OCI-LY1 (cell line): ENCODE data around the gene ITLN1.

Source experiments
- H2AFZ ChIP-seq: fragments of 200-600 bp; sonication (generic), shearing (Covaris generic); 2 replicates; pipeline ENCODE4 v1.6.0; 2014; ENCODE audit warnings: antibody characterized with exemption, mild to moderate bottlenecking, low read length
- H3F3A ChIP-seq: fragments of 200-600 bp; sonication (generic), shearing (Covaris generic); 2 replicates; pipeline ENCODE4 v1.6.0; 2014; ENCODE audit warnings: mild to moderate bottlenecking, antibody characterized with exemption, low read length, moderate library complexity; ENCODE audit not compliant: insufficient read depth
- H3K27ac ChIP-seq: fragments of 200-600 bp; sonication (generic); 2 replicates; pipeline ENCODE4 v1.5.1; 2014; ENCODE audit warnings: low read length, mixed run types, mild to moderate bottlenecking, low read depth; ENCODE audit not compliant: poor library complexity, severe bottlenecking
- H3K27me3 ChIP-seq: fragments of 200-600 bp; sonication (generic); 2 replicates; pipeline ENCODE4 v1.6.0; 2014; ENCODE audit warnings: antibody characterized with exemption, mild to moderate bottlenecking, low read length, moderate library complexity; ENCODE audit not compliant: insufficient read depth
- H3K36me3 ChIP-seq: fragments of 200-600 bp; sonication (generic); 2 replicates; pipeline ENCODE4 v1.6.1; 2014; ENCODE audit warnings: mild to moderate bottlenecking, antibody characterized with exemption, low read length, moderate library complexity, mixed read lengths; ENCODE audit not compliant: insufficient read depth
- H3K4me1 ChIP-seq: fragments of 200-600 bp; sonication (generic); 2 replicates; pipeline ENCODE4 v1.5.1; 2014; ENCODE audit warnings: mild to moderate bottlenecking, low read length, moderate library complexity; ENCODE audit not compliant: insufficient read depth, severe bottlenecking
- H3K4me2 ChIP-seq: fragments of 200-600 bp; sonication (generic), shearing (Covaris generic); 2 replicates; pipeline ENCODE4 v1.6.1; 2014; ENCODE audit warnings: low read length
- H3K4me3 ChIP-seq: fragments of 200-600 bp; sonication (generic); 2 replicates; pipeline ENCODE4 v1.5.1; 2014; ENCODE audit warnings: low read length, low read depth, mild to moderate bottlenecking, mixed read lengths; ENCODE audit not compliant: poor library complexity, severe bottlenecking
- H3K79me2 ChIP-seq: fragments of 200-600 bp; shearing (Covaris generic); 2 replicates; pipeline ENCODE4 v1.6.1; 2016; ENCODE audit warnings: mixed run types, low read length, mixed read lengths; ENCODE audit not compliant: insufficient read depth
- H3K9ac ChIP-seq: fragments of 200-600 bp; sonication (generic), shearing (Covaris generic); 2 replicates; pipeline ENCODE4 v1.6.1; 2014; ENCODE audit warnings: mild to moderate bottlenecking, low read length, mixed read lengths
- H3K9me2 ChIP-seq: fragments of 200-600 bp; sonication (generic), shearing (Covaris generic); 2 replicates; pipeline ENCODE4 v1.6.1; 2014; ENCODE audit warnings: low read depth, mild to moderate bottlenecking, low read length, mixed read lengths
- H3K9me3 ChIP-seq: fragments of 200-600 bp; shearing (Covaris generic); 2 replicates; pipeline ENCODE4 v1.6.1; 2014; ENCODE audit warnings: low read length, mixed read lengths
- H4K20me1 ChIP-seq: fragments of 200-600 bp; sonication (generic), shearing (Covaris generic); 2 replicates; pipeline ENCODE4 v1.6.0; 2016; ENCODE audit warnings: mild to moderate bottlenecking, low read length; ENCODE audit not compliant: insufficient read depth
- CTCF ChIP-seq: fragments of 200-600 bp; sonication (generic), shearing (Covaris generic); IDR thresholded peaks from 2 replicates; pipeline ENCODE4 v1.5.1; 2017; ENCODE audit warnings: mild to moderate bottlenecking, antibody characterized with exemption, low read length, moderate library complexity, mixed read lengths
- EZH2 ChIP-seq: fragments of 200-600 bp; sonication (generic), shearing (Covaris generic); IDR thresholded peaks from 2 replicates; pipeline ENCODE4 v1.8.0; 2017; ENCODE audit warnings: borderline replicate concordance, mixed run types, mild to moderate bottlenecking, antibody characterized with exemption, low read length, moderate library complexity, mixed read lengths

ITLN1 gene

GRCh38 chr1:160858507-160858906 is 26.5 kb downstream of the ITLN1 start:
- Histone ChIP-seq H3K36me3 (no peaks in the 10 kb centered on the region), H3K4me1 (no peaks in the 10 kb centered on the region), H4K20me1 (no peaks in the 10 kb centered on the region), H3K9me2 (no peaks in the 10 kb centered on the region), H3K9ac (no peak overlapping the region), H3K4me2 (no peak overlapping the region), H2AFZ (no peak overlapping the region), H3F3A (no peaks in the 10 kb centered on the region), H3K9me3 (no peaks in the 10 kb centered on the region), H3K27ac (no peak overlapping the region), H3K79me2 (no peaks in the 10 kb centered on the region), H3K4me3 (no peak overlapping the region), H3K27me3 (no peaks in the 10 kb centered on the region)
- TF ChIP-seq EZH2 (no peak), CTCF (no peak)

- H3K36me3 ChIP-seq = no peaks in the 10 kb centered on the region
- no peak overlapping the region for H3K27ac ChIP-seq
- H3K27me3 ChIP-seq = no peaks in the 10 kb centered on the region
- H3K9me3 ChIP-seq = 0 out of 2 replicates have a peak, but pooled peaks cover under 1% of the 10 kb centered on the region
- H3K9ac ChIP-seq = no peak overlapping the region
- H2AFZ ChIP-seq = no peak overlapping the region
- H4K20me1 ChIP-seq = no peaks in the 10 kb centered on the region
- no peak overlapping the region for H3K4me2 ChIP-seq
- TF ChIP-seq EZH2 (no peak), CTCF (no peak)
- H3K4me3 ChIP-seq = no peak overlapping the region
- no peaks in the 10 kb centered on the region for H3K79me2 ChIP-seq
- no peaks in the 10 kb centered on the region for H3K4me1 ChIP-seq
- no peaks in the 10 kb centered on the region for H3K9me2 ChIP-seq
- H3F3A ChIP-seq = no peaks in the 10 kb centered on the region
Measured at GRCh38 chr1:160858097-160858496, 26.9 kb downstream of the ITLN1 start.

- Histone ChIP-seq H3K79me2 (no peaks in the 10 kb centered on the region), H3K27ac (no peak overlapping the region), H3K9me3 (0 out of 2 replicates have a peak, but pooled peaks cover 3% of the 10 kb centered on the region), H3K9me2 (no peaks in the 10 kb centered on the region), H3F3A (no peaks in the 10 kb centered on the region), H3K36me3 (no peaks in the 10 kb centered on the region), H2AFZ (no peak overlapping the region), H4K20me1 (no peaks in the 10 kb centered on the region), H3K4me1 (no peaks in the 10 kb centered on the region), H3K4me3 (no peak overlapping the region), H3K27me3 (no peaks in the 10 kb centered on the region), H3K9ac (no peak overlapping the region), H3K4me2 (no peak overlapping the region)
- no peak for TF ChIP-seq EZH2
- TF ChIP-seq CTCF = no peak
Measured at GRCh38 chr1:160855181-160855981, 29.6 kb downstream of the ITLN1 start.
